ENCODE results near the gene ZNF502. TPM values are rescaled to one million over a fixed set of nuclear protein-coding genes. Genes with fewer than 3 reads are reported as not detected.
A peak's percentile ranks its signal among the peaks of the same experiment; 100 is the strongest.

Gene ZNF502
- total and polyA plus RNA-seq, 2 of the 13 experiments (the other 11 are each of a cell fraction or from before 2014, with no cell fraction given) = not detected

DNA sequence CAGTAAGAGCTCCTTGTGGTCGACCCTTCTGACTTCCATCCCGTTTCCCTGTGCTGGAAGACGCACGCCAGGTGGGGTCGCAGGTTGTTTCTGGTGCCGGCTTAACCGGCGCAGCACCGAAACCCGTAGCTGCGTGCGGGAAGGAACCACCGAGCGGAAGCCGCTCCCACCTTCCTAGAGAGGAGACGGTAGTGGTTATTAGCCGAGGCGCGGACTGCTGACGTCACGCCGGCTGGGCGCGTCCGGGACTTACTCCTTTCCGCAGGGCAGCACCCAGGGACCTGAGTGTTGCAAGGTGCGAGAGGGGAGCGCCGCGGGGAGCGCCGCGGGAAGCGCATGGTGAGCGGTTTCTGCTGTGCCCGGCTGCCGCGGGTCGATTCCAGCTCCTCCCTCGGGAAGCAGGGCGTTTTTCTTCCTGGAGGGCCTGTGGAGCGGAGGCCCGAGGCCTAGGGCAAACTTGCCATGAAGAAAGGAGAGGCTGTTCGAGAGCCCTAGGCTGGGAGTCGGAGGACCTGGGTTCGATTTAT lies 17.0 kb downstream of the ZNF502 start, which contains the start of gene ZNF501 (continued):
- TF ChIP-seq ZBTB40 (IDR thresholded peaks at IDR 0.05) (no peak), ZBTB40 (CRISPR knock-in tag; IDR thresholded peaks at IDR 0.05) (peak; percentile 78), POLR2AphosphoS5 (IDR thresholded peaks at IDR 0.05; ENCODE audit: low read depth, low read length) (peak; percentile 61), DNMT1 (CRISPR knock-in tag; IDR thresholded peaks at IDR 0.05) (no peak), GPN1 (CRISPR knock-in tag; IDR thresholded peaks at IDR 0.05; ENCODE audit: borderline replicate concordance) (no peak), HMGXB4 (CRISPR knock-in tag; IDR thresholded peaks at IDR 0.05; ENCODE audit: borderline replicate concordance in 1 of 2, low read depth in 1 of 2) (peak; percentile 68 to 78; a peak in 3 of 4 replicates), ZNF367 (CRISPR knock-in tag; IDR thresholded peaks at IDR 0.05; ENCODE audit: borderline replicate concordance) (no peak), ZNF549 (CRISPR knock-in tag; IDR thresholded peaks at IDR 0.05) (no peak), ZMAT3 (CRISPR knock-in tag; conservative IDR thresholded peaks at IDR 0.05) (no peak; the same call in 1 of the 2 replicates), ATF4 (CRISPR knock-in tag; IDR thresholded peaks at IDR 0.05) (0 out of 4 replicates have a peak, but pooled peaks of 1 of the 2 experiments have one; percentile 57), ZNF761 (CRISPR knock-in tag; conservative IDR thresholded peaks at IDR 0.05) (0 out of 2 replicates have a peak, but pooled peaks have one; percentile 45), EZH2 (conservative IDR thresholded peaks at IDR 0.05; ENCODE audit: low read depth, low read length) (no peak)
- TF ChIP-seq, protein P1, sequence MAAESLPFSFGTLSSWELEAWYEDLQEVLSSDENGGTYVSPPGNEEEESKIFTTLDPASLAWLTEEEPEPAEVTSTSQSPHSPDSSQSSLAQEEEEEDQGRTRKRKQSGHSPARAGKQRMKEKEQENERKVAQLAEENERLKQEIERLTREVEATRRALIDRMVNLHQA (CRISPR knock-in tag; IDR thresholded peaks at IDR 0.05) = no peak
- TF ChIP-seq, protein P2, sequence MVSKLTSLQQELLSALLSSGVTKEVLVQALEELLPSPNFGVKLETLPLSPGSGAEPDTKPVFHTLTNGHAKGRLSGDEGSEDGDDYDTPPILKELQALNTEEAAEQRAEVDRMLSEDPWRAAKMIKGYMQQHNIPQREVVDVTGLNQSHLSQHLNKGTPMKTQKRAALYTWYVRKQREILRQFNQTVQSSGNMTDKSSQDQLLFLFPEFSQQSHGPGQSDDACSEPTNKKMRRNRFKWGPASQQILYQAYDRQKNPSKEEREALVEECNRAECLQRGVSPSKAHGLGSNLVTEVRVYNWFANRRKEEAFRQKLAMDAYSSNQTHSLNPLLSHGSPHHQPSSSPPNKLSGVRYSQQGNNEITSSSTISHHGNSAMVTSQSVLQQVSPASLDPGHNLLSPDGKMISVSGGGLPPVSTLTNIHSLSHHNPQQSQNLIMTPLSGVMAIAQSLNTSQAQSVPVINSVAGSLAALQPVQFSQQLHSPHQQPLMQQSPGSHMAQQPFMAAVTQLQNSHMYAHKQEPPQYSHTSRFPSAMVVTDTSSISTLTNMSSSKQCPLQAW (CRISPR knock-in tag; IDR thresholded peaks at IDR 0.05) = 0 out of 2 replicates have a peak, but pooled peaks have one; percentile 71

Measured in HepG2 (cell line).